ENCODE measurements around the gene ASCL2. TPM values are rescaled to one million over a fixed set of nuclear protein-coding genes. Genes with fewer than 3 reads are reported as not detected.

ASCL2 gene
- total RNA-seq, 1 donor from 2014 or later, result 2.2 TPM

DNA sequence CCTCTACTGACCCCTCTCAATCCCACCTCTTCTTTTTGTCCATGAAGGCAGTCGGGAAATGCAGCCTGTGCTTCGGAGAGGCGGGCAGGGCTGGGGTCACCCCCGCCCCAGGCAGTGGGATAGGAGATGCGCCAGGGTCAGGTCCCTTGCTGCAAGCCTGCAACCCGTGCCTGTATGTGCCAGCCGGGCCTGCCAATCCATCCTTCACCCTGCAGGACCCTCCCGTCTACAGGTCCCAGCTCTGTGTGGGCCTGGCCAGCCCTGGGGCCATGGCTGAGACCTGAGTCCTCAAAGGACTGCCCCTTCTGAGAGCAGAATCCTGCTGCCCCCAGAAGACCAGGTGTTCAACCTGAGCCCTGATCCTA, 10.9 kb downstream of the ASCL2 start:
- DNase-seq (peak; percentile 60), ATAC-seq (no peak)
- Histone ChIP-seq H3K27ac (no peak overlapping the region), H3K36me3 (no peaks in the 10 kb centered on the region), H3K27me3 (no peaks in the 10 kb centered on the region), H3K4me3 (no peak overlapping the region), H3K9me3 (no peaks in the 10 kb centered on the region), H3K4me1 (no peaks in the 10 kb centered on the region)
- TF ChIP-seq, protein P1, sequence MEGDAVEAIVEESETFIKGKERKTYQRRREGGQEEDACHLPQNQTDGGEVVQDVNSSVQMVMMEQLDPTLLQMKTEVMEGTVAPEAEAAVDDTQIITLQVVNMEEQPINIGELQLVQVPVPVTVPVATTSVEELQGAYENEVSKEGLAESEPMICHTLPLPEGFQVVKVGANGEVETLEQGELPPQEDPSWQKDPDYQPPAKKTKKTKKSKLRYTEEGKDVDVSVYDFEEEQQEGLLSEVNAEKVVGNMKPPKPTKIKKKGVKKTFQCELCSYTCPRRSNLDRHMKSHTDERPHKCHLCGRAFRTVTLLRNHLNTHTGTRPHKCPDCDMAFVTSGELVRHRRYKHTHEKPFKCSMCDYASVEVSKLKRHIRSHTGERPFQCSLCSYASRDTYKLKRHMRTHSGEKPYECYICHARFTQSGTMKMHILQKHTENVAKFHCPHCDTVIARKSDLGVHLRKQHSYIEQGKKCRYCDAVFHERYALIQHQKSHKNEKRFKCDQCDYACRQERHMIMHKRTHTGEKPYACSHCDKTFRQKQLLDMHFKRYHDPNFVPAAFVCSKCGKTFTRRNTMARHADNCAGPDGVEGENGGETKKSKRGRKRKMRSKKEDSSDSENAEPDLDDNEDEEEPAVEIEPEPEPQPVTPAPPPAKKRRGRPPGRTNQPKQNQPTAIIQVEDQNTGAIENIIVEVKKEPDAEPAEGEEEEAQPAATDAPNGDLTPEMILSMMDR (IDR thresholded peaks at IDR 0.05), result no peak
- intact Hi-C loops (cut with DNase I), result no loop called here

DNA sequence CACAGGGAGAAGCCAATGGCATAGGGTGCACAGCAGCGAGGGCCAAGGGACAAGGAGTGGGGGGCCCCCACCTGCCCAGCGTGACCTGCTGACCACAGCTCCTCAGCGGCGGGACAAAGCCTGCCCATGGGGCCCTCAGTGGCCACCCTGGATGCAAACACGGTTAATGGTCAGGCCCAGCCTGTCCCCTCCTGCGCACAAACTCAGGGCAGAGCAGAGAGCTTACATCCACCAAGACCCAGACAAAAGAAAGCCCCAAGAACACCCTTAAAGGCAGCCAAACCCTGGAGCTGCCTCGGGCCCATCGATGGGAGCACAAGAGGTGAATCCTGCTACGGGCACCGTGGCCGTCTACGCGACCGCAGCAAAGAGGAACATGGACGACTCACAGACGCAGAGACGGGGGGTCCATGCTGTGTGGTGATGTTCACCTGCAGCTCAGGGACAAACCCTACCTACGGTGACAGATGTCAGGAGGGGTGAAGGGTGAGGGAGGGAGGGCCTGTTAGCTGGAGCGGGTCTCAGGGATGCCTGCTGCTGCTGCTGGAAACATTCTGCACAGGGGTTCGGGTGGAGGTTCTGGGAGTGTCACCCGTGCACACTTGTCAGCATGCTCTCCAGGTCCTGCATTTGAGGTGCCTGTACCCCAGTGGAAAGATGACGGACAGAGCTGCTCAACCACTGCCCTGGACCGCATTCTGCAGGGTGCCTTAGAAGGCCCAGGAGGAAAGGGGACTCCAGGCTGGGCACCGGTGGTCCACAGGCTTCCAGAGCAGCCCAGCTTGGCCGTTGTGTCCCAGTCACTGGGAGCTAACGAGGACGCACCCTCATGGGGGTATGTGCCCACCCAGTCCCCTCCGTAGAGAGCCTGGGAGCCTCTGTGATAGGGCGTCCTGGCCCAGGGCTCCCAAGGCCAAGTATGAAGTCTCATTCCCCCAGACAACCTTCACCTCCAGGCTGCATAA, 11.6 kb downstream of the ASCL2 start:
- H3K27ac ChIP-seq, result no peak overlapping the region
- H3K36me3 ChIP-seq, result no peaks in the 10 kb centered on the region
- DNase-seq (no peak), ATAC-seq (no peak)
- TF ChIP-seq, protein P1 (IDR thresholded peaks at IDR 0.05), result no peak
- H3K9me3 ChIP-seq, result no peaks in the 10 kb centered on the region
- H3K4me1 ChIP-seq, result no peaks in the 10 kb centered on the region
- no peak overlapping the region for H3K4me3 ChIP-seq
- intact Hi-C loops (cut with DNase I), result no loop called here
- H3K27me3 ChIP-seq, result no peaks in the 10 kb centered on the region

DNA sequence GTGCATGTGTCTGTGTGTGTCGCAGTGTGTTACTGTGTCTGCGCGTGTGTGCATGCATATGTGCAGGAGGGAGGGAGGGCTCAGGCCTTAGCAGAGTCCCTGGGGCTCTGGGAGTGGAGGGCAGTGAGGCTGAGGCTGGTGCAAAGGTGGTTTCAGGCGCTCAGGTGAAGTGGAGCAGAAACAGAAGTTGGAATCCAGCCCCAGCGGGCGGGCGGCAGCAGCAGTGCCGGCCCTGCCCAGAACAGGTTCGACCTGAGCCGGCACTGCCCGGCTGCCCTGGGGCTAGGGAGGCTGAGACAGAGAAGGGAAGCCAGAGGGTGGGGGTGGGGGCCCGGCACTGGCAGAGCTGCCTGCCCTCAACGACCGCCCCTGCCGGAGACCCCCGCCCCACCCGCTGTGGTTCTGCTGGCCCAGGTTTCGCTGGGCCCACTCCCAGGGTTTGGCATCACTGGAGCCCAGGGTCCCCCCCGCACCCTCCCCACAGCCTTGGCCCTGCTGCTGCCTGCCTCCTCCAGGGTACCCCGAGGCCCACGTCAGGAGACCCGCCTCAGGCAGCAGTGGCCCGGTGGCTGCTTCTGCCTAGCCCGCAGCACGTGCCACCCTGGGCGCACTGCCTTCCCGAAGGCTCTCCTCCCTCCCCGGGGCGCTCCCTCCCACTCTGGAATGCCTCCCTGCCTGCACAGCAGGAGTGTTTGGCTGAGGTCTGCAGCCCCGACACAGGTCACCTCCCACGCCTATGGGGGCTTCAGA, 13.3 kb downstream of the ASCL2 start:
- ATAC-seq (peak; percentile 32), DNase-seq (no peak)
- H3K27me3 ChIP-seq, result no peaks in the 10 kb centered on the region
- TF ChIP-seq, protein P1 (IDR thresholded peaks at IDR 0.05), result no peak
- no peaks in the 10 kb centered on the region for H3K4me1 ChIP-seq
- intact Hi-C loops (cut with DNase I), result no loop called here
- H3K9me3 ChIP-seq, result no peaks in the 10 kb centered on the region
- H3K4me3 ChIP-seq, result no peak overlapping the region
- H3K27ac ChIP-seq, result no peak overlapping the region
- H3K36me3 ChIP-seq, result no peaks in the 10 kb centered on the region

GRCh38 chr11:2256293-2256913, 14.0 kb downstream of the ASCL2 start:
- H3K27me3 ChIP-seq, result no peaks in the 10 kb centered on the region
- no peak overlapping the region for H3K4me3 ChIP-seq
- intact Hi-C loops (cut with DNase I), result no loop called here
- ATAC-seq, result peak; percentile 9
- peak; percentile 52 for DNase-seq
- no peaks in the 10 kb centered on the region for H3K9me3 ChIP-seq
- TF ChIP-seq, protein P1 (IDR thresholded peaks at IDR 0.05), result no peak
- H3K36me3 ChIP-seq, result no peaks in the 10 kb centered on the region
- no peak overlapping the region for H3K27ac ChIP-seq
- H3K4me1 ChIP-seq, result no peaks in the 10 kb centered on the region

- Histone ChIP-seq H3K36me3 (no peaks in the 10 kb centered on the region), H3K9me3 (no peaks in the 10 kb centered on the region), H3K27ac (no peak overlapping the region), H3K4me3 (no peak overlapping the region), H3K4me1 (no peaks in the 10 kb centered on the region), H3K27me3 (no peaks in the 10 kb centered on the region)
- no peak for DNase-seq
- TF ChIP-seq, protein P1 (IDR thresholded peaks at IDR 0.05), result no peak
- no peak for ATAC-seq
- intact Hi-C loops (cut with DNase I), result no loop called here
Observed at GRCh38 chr11:2252018-2252417, 18.4 kb downstream of the ASCL2 start.

All from upper lobe of right lung (tissue), 1 donor.